H1 (cell line): ENCODE results near the gene GRIA1. TPM values are rescaled to one million over a fixed set of nuclear protein-coding genes. Genes with fewer than 3 reads are reported as not detected.

Source experiments
- CTCF ChIA-PET: fragments of 300-600 bp; sonication (Branson Sonifier 250); formaldehyde crosslinking; loops from one replicate; lab custom pipeline; 2021; ENCODE audit not compliant: partially characterized antibody; lab: Charles Lee
- POLR2A ChIA-PET: fragments of 300-600 bp; sonication (Branson Sonifier 250); formaldehyde crosslinking; loops from one replicate; lab custom pipeline; 2021; ENCODE audit warnings: inconsistent platforms; ENCODE audit not compliant: partially characterized antibody; lab: Charles Lee
- DNase-seq, 2 experiments: peaks; one replicate each; pipeline versions ENCODE4 v3.0.0 to v3.0.0-alpha.2; 2010 to 2022; ENCODE audit warnings: low spot score in 2 of 2, low read depth in 1 of 2, mixed read lengths in 1 of 2
- FAIRE-seq: peaks from 2 replicates; lab custom pipeline; 2011; peaks lifted over from hg19 to GRCh38; lab: Jason Lieb, UNC
- H2AFZ ChIP-seq: 2 replicates; pipeline ENCODE4 v1.8.1; 2012; ENCODE audit warnings: low read length, inconsistent platforms
- H2AK5ac ChIP-seq: 2 replicates; pipeline ENCODE4 v1.6.1; 2013; ENCODE audit warnings: low read depth, low read length
- H2BK120ac ChIP-seq: replicated peaks from 2 replicates; pipeline ENCODE3; 2013; ENCODE audit warnings: low read depth, low read length, inconsistent platforms
- H2BK12ac ChIP-seq: 2 replicates; pipeline ENCODE4 v1.6.1; 2013; ENCODE audit warnings: low read depth, low read length
- H2BK15ac ChIP-seq: 2 replicates; pipeline ENCODE4 v1.6.1; 2013; ENCODE audit warnings: low read length
- H2BK20ac ChIP-seq: 2 replicates; pipeline ENCODE4 v1.6.1; 2013; ENCODE audit warnings: low read length
- H2BK5ac ChIP-seq: 2 replicates; pipeline ENCODE4 v1.6.1; 2013; ENCODE audit warnings: low read depth, low read length
- H3K14ac ChIP-seq: 2 replicates; pipeline ENCODE4 v1.6.1; 2013; ENCODE audit warnings: inconsistent platforms; ENCODE audit not compliant: insufficient read length
- H3K18ac ChIP-seq: 2 replicates; pipeline ENCODE4 v1.6.1; 2013; ENCODE audit warnings: low read length; ENCODE audit errors: extremely low read depth
- H3K23ac ChIP-seq: 2 replicates; pipeline ENCODE4 v1.6.1; 2013; ENCODE audit warnings: inconsistent platforms; ENCODE audit not compliant: insufficient read length
- H3K23me2 ChIP-seq: 2 replicates; pipeline ENCODE4 v1.6.1; 2013; ENCODE audit warnings: low read depth, low read length
- H3K27ac ChIP-seq: 2 replicates; pipeline ENCODE4 v1.6.1; 2011; ENCODE audit warnings: low read depth, low read length, inconsistent platforms
- H3K27me3 ChIP-seq, 4 experiments: replicated peaks in 1 of 4; 1 replicate in 1 of 4; 2 replicates in 3 of 4; pipeline versions ENCODE4 v1.6.1 to v1.8.1; 2011 to 2013; ENCODE audit warnings: low read length in 3 of 4, mild to moderate bottlenecking in 3 of 4, inconsistent platforms in 2 of 4, mixed read lengths in 2 of 4, moderate library complexity in 1 of 4; ENCODE audit not compliant: control insufficient read depth in 3 of 4, insufficient read depth in 3 of 4; ENCODE audit errors: extremely low read depth in 1 of 4
- H3K36me3 ChIP-seq, 4 experiments: 2 replicates each; pipeline versions ENCODE4 v1.6.1 to v1.8.1; 2011 to 2013; ENCODE audit warnings: mild to moderate bottlenecking in 4 of 4, low read length in 3 of 4, moderate library complexity in 2 of 4, control low read depth in 1 of 4, inconsistent platforms in 1 of 4; ENCODE audit not compliant: insufficient read depth in 4 of 4, control insufficient read depth in 2 of 4
- H3K4ac ChIP-seq: replicated peaks from 2 replicates; pipeline ENCODE3; 2013; ENCODE audit warnings: low read length, low read depth, mixed read lengths, inconsistent platforms; ENCODE audit not compliant: insufficient read length
- H3K4me1 ChIP-seq, 4 experiments: replicated peaks in 1 of 4; 1 replicate in 1 of 4; 2 replicates in 3 of 4; pipeline versions ENCODE4 v1.6.1 to v1.8.1; 2011 to 2013; ENCODE audit warnings: low read length in 3 of 4, inconsistent platforms in 2 of 4, mixed read lengths in 1 of 4; ENCODE audit not compliant: insufficient read depth in 4 of 4, control insufficient read depth in 3 of 4
- H3K4me2 ChIP-seq, 2 experiments: 2 replicates each; pipeline versions ENCODE4 v1.6.1 to v1.8.1; 2011 to 2013; ENCODE audit warnings: low read depth in 2 of 2, low read length in 2 of 2, control low read depth in 1 of 2, inconsistent platforms in 1 of 2, mild to moderate bottlenecking in 1 of 2; ENCODE audit not compliant: insufficient read depth in 1 of 2
- H3K4me3 ChIP-seq, 4 experiments: fragments of 200-600, 300-600 bp in 1 of 4; sonication (generic), shearing (Covaris generic), sonication (Bioruptor Twin) in 1 of 4; 2 replicates each; pipeline versions ENCODE4 v1.5.1 to v1.8.1; 2011 to 2016; ENCODE audit warnings: low read length in 4 of 4, low read depth in 3 of 4, control low read depth in 2 of 4, inconsistent platforms in 2 of 4, mild to moderate bottlenecking in 2 of 4, mixed read lengths in 1 of 4, moderate library complexity in 1 of 4; ENCODE audit not compliant: insufficient read depth in 2 of 4; ENCODE audit errors: extremely low read depth in 1 of 4
- H3K56ac ChIP-seq: replicated peaks from 2 replicates; pipeline ENCODE3; 2013; ENCODE audit warnings: low read depth, mild to moderate bottlenecking, mixed read lengths, low read length, inconsistent platforms; ENCODE audit not compliant: insufficient read length
- H3K79me1 ChIP-seq: 2 replicates; pipeline ENCODE4 v1.6.1; 2013; ENCODE audit warnings: low read depth, low read length, control low read depth
- H3K79me2 ChIP-seq, 2 experiments: 2 replicates each; pipeline versions ENCODE4 v1.6.1 to v1.8.1; 2012 to 2013; ENCODE audit warnings: low read length in 2 of 2, mild to moderate bottlenecking in 2 of 2, inconsistent platforms in 1 of 2; ENCODE audit not compliant: insufficient read depth in 2 of 2, control insufficient read depth in 1 of 2
- H3K9ac ChIP-seq, 4 experiments: replicated peaks in 1 of 4; 1 replicate in 1 of 4; 2 replicates in 3 of 4; pipeline versions ENCODE4 v1.6.1 to v1.8.1; 2011 to 2013; ENCODE audit warnings: low read depth in 3 of 4, low read length in 3 of 4, control low read depth in 2 of 4, mild to moderate bottlenecking in 2 of 4, moderate library complexity in 2 of 4, inconsistent platforms in 1 of 4; ENCODE audit errors: extremely low read depth in 1 of 4
- H3K9me3 ChIP-seq, 2 experiments: 2 replicates each; pipeline versions ENCODE4 v1.6.1 to v1.8.1; 2012 to 2013; ENCODE audit warnings: mild to moderate bottlenecking in 2 of 2, moderate library complexity in 2 of 2, control low read depth in 1 of 2, inconsistent platforms in 1 of 2, low read depth in 1 of 2, low read length in 1 of 2, mixed read lengths in 1 of 2; ENCODE audit not compliant: insufficient read depth in 2 of 2
- H4K20me1 ChIP-seq, 2 experiments: replicated peaks in 1 of 2; 2 replicates each; pipeline versions ENCODE3 to v1.8.1; 2011 to 2013; ENCODE audit warnings: inconsistent platforms in 2 of 2, low read length in 2 of 2, mild to moderate bottlenecking in 1 of 2; ENCODE audit not compliant: insufficient read depth in 2 of 2, control insufficient read depth in 1 of 2
- H4K5ac ChIP-seq: 2 replicates; pipeline ENCODE4 v1.6.1; 2013; ENCODE audit warnings: low read length, low read depth, mixed read lengths, inconsistent platforms; ENCODE audit not compliant: insufficient read length
- H4K8ac ChIP-seq: 2 replicates; pipeline ENCODE4 v1.8.0; 2013; ENCODE audit warnings: mild to moderate bottlenecking, moderate library complexity, low read length, inconsistent platforms; ENCODE audit not compliant: insufficient read depth; ENCODE audit errors: extremely low read depth
- H4K91ac ChIP-seq: replicated peaks from 2 replicates; pipeline ENCODE3; 2013; ENCODE audit warnings: low read length, mixed read lengths, inconsistent platforms; ENCODE audit not compliant: insufficient read length
- BCL11A ChIP-seq, 2 experiments: IDR thresholded peaks; one replicate each; pipeline ENCODE4 v1.6.1; 2011; ENCODE audit warnings: low read depth in 2 of 2, low read length in 2 of 2, mild to moderate bottlenecking in 2 of 2
- BRCA1 ChIP-seq: IDR thresholded peaks from 2 replicates; pipeline ENCODE4 v1.6.1; 2012; ENCODE audit warnings: low read depth, low read length, improper control_type of control experiment
- CHD2 ChIP-seq: IDR thresholded peaks from 2 replicates; pipeline ENCODE4 v1.6.1; 2012; ENCODE audit warnings: low read length, improper control_type of control experiment
- EP300 ChIP-seq, 2 experiments: IDR thresholded peaks; 1 replicate in 1 of 2; 2 replicates in 1 of 2; pipeline ENCODE4 v1.6.1; 2011 to 2012; ENCODE audit warnings: low read depth in 2 of 2, low read length in 2 of 2, mild to moderate bottlenecking in 2 of 2, borderline replicate concordance in 1 of 2, inconsistent platforms in 1 of 2, moderate library complexity in 1 of 2
- GABPA ChIP-seq: IDR thresholded peaks from 2 replicates; pipeline ENCODE4 v1.6.1; 2011; ENCODE audit warnings: mild to moderate bottlenecking, low read length, moderate library complexity, borderline replicate concordance; ENCODE audit not compliant: insufficient read depth
- GTF2F1 ChIP-seq: IDR thresholded peaks from 2 replicates; pipeline ENCODE4 v1.6.1; 2012; ENCODE audit warnings: low read depth, low read length, improper control_type of control experiment, borderline replicate concordance
- JUN ChIP-seq: IDR thresholded peaks from 2 replicates; pipeline ENCODE4 v1.6.1; 2011; ENCODE audit warnings: low read depth, mild to moderate bottlenecking, improper control_type of control experiment, low read length
- POLR2A ChIP-seq, 2 experiments: IDR thresholded peaks; 1 replicate in 1 of 2; 2 replicates in 1 of 2; pipeline ENCODE4 v1.6.1; 2011; ENCODE audit warnings: low read depth in 2 of 2, low read length in 2 of 2, mild to moderate bottlenecking in 2 of 2; ENCODE audit errors: control extremely low read depth in 1 of 2
- POU5F1 ChIP-seq: IDR thresholded peaks from 2 replicates; pipeline ENCODE4 v1.6.1; 2011; ENCODE audit warnings: low read depth, mild to moderate bottlenecking, low read length, moderate library complexity
- TAF1 ChIP-seq: IDR thresholded peaks from 2 replicates; pipeline ENCODE4 v1.6.1; 2011; ENCODE audit warnings: mild to moderate bottlenecking, low read depth, low read length
- USF2 ChIP-seq: IDR thresholded peaks from 2 replicates; pipeline ENCODE4 v1.6.1; 2011; ENCODE audit warnings: low read length, improper control_type of control experiment
- WGBS, 2 experiments: shearing (Covaris generic) in 1 of 2; methylation state at CpG; one replicate each; pipeline versions ENCODE4 v1.1.6 to v1.1.7; 2013 to 2015; ENCODE audit warnings: low lambda C conversion rate in 2 of 2, mixed read lengths in 2 of 2, inconsistent platforms in 1 of 2, low coverage in 1 of 2, missing lambda C conversion rate in 1 of 2; ENCODE audit not compliant: insufficient replicate concordance in 2 of 2, insufficient coverage in 1 of 2, insufficient read length in 1 of 2; ENCODE audit errors: extremely low coverage in 1 of 2, missing lambda C conversion rate in 1 of 2; 5-methylcytosine and 5-hydroxymethylcytosine counted together
- polyA plus RNA-seq, 7 experiments: library from polyadenylated mRNA; depleted of rRNA in 3 of 7; stranded (reverse) in 5 of 7; unstranded in 2 of 7; fragments of >200 nt in 5 of 7; fragments of 200-250 nt in 2 of 7; gene quantifications; 1 replicate in 5 of 7; 2 replicates in 1 of 7; 4 replicates in 1 of 7; pipeline versions ENCODE4 v1.2.1 to v1.2.3, GENCODE V29; 2011 to 2013; ENCODE audit warnings: missing spikeins in 2 of 7, mixed read lengths in 2 of 7
- total RNA-seq: library from RNA; stranded (reverse); fragmentation: NEBNext Ultra II Directional; extraction: Animal tissue kit (Norgen Biotek cat#: 25700); gene quantifications from 2 replicates; pipeline ENCODE4 v1.2.1, GENCODE V29; 2021

GRIA1 gene
- total and polyA plus RNA-seq, 2 of the 8 experiments (the other 6 are each of a cell fraction or from before 2014, with no cell fraction given): 0.97 to 2.5 TPM

GRCh38 chr5:153551537-153552079 is 61.1 kb downstream of the GRIA1 start:
- no peak overlapping the region for H4K8ac ChIP-seq
- H4K20me1 ChIP-seq: no peaks in the 10 kb centered on the region
- no peak overlapping the region for H2AK5ac ChIP-seq
- H2BK120ac ChIP-seq: no peak overlapping the region
- no peak overlapping the region for H2BK20ac ChIP-seq
- no peaks in the 10 kb centered on the region for H3K79me1 ChIP-seq
- no peak overlapping the region for H3K4me3 ChIP-seq
- H2AFZ ChIP-seq: peak overlapping the region; percentile 93
- 38% methylated on average over 1 of the region's 1 CpG; no CpG with 5 or more reads in 1 of the 2 experiments for WGBS, 2 experiments
- H3K4ac ChIP-seq: no peak overlapping the region
- H3K4me1 ChIP-seq: peaks cover 0 to 12% (median 7%) of the 10 kb centered on the region in 4 experiments; a peak in 4 of 7 replicates
- H3K14ac ChIP-seq: no peak overlapping the region
- peak in 1 of 2 experiments; percentile 36 for DNase-seq
- no peak overlapping the region for H3K27ac ChIP-seq
- CTCF ChIA-PET: interaction anchor here (0.6 to 1.6 kb wide), 3 partner anchors 16 to 413 kb away, joined by 3 to 4 read pairs (median 4); no protein-coding TSS in a partner anchor
- H3K23ac ChIP-seq: no peak overlapping the region
- no peaks in the 10 kb centered on the region; the same call in 1 of the 2 replicates for H3K23me2 ChIP-seq
- no peaks in the 10 kb centered on the region for H3K27me3 ChIP-seq
- no peak for FAIRE-seq
- peak overlapping the region; percentile 17 to 24; a peak in 1 of 4 replicates for H3K4me2 ChIP-seq
- no peak overlapping the region for H4K91ac ChIP-seq
- H3K9me3 ChIP-seq: no peaks in the 10 kb centered on the region
- no peak overlapping the region for H3K56ac ChIP-seq
- no peak overlapping the region for H4K5ac ChIP-seq
- no peaks in the 10 kb centered on the region for H3K79me2 ChIP-seq
- no peaks in the 10 kb centered on the region for H3K36me3 ChIP-seq
- H3K18ac ChIP-seq: no peak overlapping the region
- peak overlapping the region; percentile 80; the same call in 1 of the 2 replicates for H2BK12ac ChIP-seq
- H3K9ac ChIP-seq: no peak overlapping the region
- POLR2A ChIA-PET: no interaction called here
- H2BK5ac ChIP-seq: no peak overlapping the region; the same call in 1 of the 2 replicates
- no peak overlapping the region for H2BK15ac ChIP-seq
- TF ChIP-seq GTF2F1: no peak
- TF ChIP-seq BRCA1: no peak
- TF ChIP-seq GABPA: no peak
- TF ChIP-seq BCL11A (IDR thresholded peaks at IDR 0.05; ENCODE audit: low read depth in 2 of 2, low read length in 2 of 2): no peak
- TF ChIP-seq POLR2A (IDR thresholded peaks at IDR 0.05; ENCODE audit: control extremely low read depth in 1 of 2, low read depth in 2 of 2, low read length in 2 of 2): no peak
- TF ChIP-seq POU5F1: 0 out of 2 replicates have a peak, but pooled peaks have one; percentile 6
- TF ChIP-seq CHD2: no peak
- peak; percentile 77 for TF ChIP-seq JUN
- TF ChIP-seq TAF1: no peak
- no peak for TF ChIP-seq EP300 (IDR thresholded peaks at IDR 0.05; ENCODE audit: borderline replicate concordance in 1 of 2, low read depth in 2 of 2, low read length in 2 of 2)
- peak; percentile 47; the same call in 1 of the 2 replicates for TF ChIP-seq USF2
